HG03565 (cell line): ENCODE data around the gene GALNS.

ENCODE experiments used
- ATAC-seq: cut with Tn5 transposase; IDR thresholded peaks from one replicate; pipeline ENCODE4 v1.9.1; 2021; ENCODE audit warnings: mild to moderate bottlenecking, moderate library complexity; ENCODE audit not compliant: unreplicated experiment

Gene GALNS

DNA sequence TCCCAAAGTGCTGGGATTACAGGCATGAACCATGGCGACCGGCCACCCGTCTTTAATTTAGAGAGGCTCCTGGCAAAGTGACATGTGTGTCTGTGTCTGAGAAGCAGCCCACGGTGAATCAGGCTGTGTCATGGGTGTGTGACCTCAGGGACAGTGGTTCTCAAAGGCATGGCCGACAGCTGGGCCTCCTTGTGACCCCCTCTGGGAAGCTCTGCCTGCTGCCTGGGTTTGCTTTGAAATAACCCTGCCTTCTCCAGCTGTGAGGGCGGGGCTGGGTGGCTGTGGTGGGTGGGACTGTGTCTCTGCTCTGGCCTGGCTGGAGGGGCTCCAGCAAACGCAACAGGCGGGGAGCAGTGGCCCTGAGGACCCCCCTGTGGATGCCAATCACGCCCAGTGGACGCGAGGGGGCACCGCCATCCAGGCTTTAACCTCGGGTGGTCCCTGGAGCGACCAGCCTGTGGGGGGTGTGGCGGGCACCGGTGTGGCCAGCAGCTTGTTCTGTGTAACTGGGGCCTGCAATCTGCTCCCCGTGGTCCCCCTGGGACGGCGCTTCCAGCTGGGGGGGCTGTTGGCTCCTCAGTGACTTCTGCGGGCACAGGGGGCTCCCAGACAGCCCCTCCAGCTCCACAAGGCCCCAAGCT, 36.2 kb downstream of the GALNS start:
- ATAC-seq = no peak

DNA sequence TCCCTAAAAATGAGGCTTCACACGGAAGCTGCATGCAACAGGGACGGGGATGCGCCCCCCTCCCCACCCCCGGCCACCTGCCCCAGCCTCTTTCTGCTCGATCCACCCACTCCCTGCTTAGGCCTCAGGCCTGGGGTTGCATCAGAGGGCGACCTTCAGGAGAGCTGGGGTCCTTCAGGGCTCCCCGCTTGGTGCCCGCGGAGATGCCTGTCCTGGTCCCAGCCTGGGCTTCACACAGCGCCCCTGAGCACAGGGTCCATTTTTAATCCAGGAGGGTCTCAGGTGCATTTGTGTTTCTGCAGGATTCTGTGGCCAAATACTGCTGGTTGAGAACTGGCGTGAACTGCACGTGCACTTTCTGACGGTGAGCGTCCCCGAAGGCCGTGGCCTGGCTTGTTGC, 37.6 kb downstream of the GALNS start:
- no peak for ATAC-seq

DNA sequence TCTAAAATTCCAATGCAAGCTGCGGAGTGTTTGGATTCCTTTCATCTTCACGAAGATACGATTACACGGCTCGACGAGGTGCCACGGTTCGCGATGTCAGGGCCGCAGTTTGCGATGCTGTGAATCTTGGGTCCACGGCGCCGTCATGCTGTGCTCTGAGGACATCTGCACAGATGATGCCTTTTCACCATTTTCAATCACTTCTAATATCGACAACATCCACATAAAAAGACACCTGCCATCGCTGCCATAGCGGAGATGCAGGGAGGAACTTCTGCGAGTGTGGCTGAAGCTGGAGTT, 38.2 kb downstream of the GALNS start:
- ATAC-seq = no peak

DNA sequence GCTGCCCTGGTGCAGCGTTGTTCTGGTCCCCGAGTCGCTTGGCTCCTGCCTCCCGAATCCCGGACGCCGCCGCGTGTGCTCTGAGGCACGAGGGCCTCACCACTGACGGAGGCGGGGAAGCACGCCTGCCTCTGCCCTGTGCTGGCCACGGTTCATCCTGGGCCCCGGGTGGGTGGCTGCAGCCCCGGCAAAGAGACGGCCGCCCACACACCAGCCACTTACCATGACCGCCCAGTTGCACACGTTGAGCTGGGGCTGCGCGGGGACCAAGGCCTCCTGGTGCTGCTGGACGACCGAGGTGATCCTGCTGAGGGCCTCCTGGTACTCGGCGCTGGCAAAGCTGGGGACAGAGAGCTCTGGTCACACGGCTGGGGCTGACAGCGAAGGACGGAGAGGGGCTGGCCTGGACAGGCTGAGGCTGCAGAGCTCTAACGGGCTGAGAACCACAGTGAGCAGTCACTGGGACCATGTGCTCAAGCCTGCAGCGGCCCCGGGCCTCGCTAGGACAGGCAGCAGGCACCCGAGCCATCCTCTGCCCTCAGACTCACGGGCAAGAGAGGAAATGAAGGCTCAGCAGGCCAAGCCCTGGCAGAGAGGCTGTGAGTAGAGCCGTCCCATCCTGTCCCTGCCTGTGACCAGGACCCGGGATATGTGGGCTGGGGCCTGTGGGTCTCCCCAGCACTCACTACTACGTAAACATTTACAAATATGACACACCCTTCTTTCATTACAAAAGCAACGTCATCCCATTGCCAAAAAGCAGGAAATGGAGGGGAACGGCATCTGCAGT, 38.8 kb downstream of the GALNS start:
- no peak for ATAC-seq

DNA sequence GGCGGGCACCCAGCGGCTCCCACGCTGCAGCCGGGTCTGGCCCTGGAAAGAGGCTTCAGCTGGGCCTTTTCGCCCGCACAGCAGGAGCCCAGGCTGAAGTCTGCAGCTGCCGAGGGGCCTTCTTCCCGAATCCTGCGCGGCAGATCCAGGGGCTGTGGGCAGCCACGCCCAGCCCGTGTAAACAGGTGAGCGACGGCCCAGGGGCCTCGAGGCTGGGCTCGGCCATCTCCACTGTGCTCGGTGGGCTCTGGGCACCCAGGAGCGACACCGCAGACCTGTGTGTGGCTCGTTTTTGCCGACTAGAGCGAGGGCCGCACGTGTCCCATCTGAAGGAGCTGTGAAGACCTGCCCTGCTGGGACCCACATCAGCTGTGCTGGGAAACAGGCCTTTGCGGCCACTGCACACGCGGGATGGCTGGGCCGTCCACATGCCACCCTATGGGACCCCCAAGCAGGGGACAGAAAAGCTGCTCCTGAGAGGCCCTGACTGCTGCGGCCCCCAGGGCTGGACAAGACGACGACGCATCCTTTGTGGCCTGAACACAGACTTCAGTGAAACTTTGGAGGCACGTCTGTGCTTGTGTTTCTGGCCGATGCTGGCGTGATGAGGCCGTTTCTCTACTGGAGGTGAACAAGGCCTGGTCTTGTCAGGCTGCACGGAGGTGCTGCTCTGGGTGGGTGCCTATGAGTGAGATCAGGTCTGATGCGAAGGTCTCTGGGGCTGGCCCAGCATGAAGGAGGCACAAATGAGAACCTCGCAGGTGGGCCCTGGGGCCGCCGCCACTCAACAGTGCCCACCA, 39.8 kb downstream of the GALNS start:
- no peak for ATAC-seq

DNA sequence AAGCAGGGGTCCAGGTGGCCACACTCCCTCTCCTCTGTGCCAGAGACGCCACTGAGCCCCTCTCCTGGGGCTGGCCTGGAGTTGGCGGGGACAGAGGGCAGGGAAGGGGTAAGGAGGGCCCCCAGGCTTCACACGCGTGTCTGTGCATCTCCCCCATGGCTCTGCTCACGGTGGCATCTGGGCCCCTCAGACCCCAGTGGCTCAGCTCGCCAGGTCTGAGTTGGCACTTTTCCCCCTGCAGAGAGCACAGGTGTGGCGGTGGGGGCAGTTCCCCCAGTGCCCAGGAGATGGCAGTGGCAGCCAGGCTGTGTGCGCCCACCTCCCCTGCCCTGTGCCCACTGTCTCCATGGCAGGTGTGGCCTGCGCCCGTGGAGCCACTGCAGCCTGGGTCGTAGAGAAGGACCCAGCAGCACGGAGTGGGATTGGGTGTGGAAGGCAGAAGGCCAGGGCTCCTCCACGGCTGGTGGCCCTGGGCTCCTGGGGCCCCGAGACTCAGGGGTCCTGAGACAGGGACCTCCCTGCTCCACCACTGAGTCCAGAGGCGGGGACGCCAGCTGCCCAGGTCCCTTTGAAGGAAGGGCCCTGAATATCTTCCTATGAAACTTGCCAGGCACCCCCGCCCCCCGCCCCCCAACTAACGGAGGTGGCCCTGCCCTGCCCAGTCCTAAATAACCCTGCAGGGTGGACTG, 40.7 kb downstream of the GALNS start:
- ATAC-seq = no peak

DNA sequence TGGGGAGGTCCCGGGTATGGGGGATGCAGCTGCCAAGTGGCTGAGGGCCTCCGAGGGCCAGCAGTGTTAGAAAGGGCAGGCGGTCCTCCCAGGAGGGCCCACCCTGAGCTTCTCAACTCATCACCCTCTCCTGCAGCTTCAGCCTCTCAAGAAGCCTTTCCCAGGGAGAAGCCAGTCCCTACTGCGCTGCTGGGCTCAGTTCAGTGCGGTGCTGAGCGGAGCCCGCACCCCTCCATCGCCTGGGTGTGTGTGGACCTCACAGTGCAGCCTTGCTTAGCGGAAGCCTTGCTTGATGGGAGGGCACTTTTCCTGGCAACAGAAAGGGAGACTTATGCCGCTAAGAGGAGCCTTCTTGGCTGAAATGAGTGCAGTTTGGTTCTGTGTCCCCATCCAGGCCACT, 41.5 kb downstream of the GALNS start:
- no peak for ATAC-seq

DNA sequence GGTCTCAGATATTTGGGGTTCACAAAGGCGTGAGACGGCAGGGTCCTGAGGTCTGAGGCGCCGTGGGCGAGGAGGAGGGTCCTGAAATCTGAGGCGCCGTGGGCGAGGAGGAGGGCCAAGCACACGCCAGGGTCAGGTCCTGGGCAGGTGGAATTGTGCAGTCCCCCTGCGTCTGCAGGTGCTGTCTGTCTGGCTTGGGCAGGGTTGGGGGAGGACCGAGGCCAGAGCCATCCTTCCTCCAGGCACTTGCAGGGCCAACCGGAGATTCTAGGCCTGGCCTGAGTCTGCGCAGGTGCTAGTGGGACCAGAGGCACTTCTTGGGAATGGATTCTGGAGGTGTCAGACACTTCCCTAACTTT, 42.6 kb downstream of the GALNS start:
- ATAC-seq = no peak

DNA sequence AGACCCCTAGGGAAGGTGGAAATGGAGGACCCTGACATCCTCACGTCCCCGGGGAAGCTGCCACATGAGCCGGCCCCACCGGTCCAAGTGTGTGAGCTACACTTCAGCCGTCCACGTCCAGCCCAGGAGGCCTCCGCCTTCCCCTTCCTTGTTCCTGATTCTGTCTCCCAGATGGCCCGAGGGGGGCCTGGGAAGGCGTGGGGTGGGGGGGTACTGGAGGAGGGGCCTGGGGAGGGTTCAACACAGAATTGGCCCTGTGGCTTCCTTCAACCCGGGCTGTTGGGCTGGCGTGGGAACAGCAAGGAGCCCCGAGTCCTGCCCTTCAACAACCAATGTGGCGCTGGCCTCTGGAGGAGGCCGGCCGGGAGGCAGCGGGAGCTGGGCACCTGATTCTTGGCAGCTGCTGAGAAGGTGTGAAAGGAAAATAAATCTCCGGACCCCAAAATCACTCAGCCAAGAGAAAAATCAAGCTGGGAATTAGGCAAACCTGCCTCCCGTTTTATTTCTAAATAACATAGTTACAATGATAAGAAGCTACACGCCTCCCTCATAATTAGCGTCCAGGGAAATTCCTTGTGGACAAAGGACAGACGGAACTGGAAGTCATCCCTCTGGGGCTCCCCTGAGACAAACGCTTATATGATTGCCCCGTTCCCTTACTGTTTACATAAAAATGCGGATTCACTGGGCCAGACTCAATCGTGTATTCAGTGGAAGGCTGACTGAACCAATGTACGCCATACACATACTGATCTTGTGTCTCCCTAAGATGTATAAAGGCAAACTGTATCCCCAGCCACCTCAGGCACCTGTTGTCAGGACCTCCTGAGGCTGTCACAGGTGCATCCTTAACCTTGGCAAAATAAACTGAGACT, 43.2 kb downstream of the GALNS start:
- no peak for ATAC-seq

DNA sequence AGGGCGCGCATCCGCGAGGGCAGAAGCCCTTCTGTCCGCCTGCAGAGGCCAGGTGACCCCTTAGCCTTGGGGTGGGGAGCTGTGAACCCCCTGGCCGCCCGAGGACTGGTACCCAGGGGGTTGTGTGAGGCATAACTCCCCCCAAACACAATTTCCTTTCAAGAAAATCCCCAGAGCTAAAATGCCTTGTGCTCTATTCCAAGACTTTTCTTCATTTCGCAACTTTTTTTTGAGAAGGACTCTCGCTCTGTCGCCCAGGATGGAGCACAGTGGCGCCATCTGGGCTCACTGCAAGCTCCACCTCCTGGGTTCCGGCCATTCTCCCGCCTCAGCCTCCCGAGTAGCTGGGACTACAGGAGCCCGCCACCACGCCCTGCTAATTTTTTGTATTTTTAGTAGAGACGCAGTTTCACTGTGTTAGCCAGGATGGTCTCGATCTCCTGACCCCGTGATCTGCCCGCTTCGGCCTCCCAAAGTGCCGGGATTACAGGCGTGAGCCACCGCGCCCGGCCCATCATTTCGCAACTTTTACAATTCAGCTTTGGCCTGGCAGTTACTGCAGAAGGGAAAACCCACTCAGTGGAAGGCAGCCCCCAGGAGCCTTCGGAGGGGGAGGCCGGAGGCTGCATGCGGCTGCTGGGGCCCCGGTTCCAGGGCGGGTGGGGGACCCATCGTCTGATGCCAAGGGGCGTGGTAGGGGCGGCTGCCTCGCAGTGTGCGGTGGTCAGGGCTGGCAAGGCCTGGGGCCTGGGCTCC, 44.1 kb downstream of the GALNS start:
- ATAC-seq = no peak

DNA sequence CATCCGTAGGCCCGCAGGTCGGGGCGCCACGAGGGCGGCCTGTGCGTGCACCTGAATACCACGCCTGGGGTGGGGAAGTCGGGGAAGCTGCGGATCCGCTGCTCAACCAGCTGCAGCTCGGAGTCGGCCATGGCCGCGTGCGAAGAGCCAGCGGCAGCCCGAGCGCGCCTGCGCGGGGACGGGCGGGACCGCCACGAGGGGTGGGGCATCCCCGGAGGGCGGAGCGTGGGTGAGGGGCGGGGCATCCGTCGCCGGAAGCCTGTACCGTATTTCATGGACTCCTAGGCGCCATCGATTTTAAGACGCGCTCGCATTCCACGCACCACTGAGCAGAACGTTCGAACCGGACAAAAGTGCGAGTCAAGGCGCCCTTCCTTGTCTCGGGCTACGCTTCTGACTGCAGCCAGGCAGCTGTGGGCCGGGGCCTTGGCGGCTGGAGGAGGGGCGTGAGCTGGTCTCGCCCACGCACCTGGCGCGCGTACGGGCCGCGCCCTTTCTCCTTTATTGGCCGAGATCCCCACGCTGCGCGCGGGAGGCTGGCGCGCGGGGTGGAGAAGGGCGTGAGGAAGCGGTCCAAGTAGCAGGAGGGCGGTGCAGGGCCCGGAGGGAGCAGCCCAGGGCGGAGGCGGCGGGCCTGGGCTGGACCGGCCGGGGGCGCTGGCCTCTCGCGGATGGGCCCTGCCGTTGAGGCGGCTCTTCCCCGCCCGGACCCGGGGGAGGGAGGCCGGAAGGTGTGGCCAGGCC, 44.8 kb downstream of the GALNS start, which contains the start of gene APRT:
TSS of gene APRT (minus strand) at position 160 of the 744 bp plus-strand sequence. CDS start at position 131, 29 bp downstream.
- peak; percentile 53 for ATAC-seq

DNA sequence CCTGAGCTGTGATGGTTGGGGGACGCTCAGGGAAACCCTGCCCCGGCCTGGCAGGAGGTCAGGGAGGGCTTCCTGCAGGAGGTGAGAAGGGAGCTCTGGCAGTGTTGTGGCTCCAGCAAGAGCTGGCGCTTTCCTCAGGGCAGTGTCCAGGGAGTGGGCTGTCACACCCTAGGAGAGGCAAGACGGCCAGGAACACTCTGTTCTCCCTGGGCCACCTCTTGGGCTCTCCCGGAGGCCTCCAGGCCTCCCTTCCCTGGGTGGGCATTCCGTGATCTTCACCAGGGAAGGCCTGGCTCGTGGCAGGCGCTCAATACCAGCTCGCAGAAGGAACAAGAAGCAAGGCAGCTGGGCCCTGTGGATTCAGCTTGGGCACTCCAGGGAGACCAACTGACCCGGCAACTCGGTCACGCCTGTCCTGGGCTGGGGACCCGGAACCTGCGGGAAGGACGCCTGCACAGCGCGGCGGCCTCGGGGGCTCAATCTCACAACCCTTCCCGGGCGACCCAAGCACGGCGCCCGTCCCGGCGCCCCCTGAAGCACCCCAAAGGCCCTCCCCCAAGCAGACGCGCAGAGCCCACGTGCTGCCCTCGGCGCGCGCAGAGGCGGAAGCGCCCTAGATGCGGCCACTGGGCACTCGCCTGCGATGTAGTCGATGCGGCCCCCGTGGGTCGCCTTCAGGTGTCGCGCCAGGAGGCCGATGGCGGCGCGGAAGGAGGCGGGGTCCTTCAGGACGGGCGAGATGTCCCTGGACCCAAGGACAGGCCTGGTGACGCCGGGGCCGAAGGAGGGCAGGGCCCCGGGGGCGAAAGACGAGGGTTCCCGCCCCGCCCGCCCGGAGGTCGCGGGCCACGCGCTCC, 45.6 kb downstream of the GALNS start:
- ATAC-seq = peak; percentile 34

DNA sequence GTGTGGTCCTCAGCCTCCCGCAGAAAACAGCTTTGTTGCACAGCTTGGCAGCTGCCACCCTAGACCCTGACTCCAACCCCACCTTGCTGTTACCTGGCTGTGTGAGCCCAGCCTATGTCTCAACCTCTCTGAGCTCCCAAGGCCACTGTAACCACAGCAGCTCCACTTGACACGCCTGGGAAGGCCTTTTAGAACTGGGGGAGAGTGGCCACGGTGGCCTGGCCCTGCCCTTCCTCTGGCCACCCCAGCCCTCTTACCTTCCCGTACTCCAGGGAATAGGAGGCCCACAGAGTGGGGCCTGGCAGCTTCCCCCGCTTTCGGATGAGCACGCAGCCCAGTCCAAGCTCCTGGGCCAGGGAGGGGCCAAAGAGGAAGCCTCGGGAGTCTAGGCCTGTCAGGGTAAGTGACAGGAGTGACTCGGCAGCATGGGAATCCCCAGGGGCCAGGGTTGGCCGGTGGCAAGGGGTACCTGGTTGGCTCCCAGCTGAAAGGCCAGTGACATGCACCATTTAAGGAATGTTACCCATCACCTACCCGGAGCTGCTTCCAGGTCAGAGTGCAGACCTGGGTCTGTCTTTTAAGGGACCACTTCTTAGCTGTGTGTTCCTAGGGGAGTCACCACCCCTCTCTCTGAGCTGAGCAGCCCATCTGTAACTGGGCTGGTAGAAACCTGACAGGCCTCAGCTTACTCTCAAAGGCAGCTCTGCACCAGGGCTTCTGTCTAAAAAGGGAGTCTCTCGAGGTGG, 46.4 kb downstream of the GALNS start:
- ATAC-seq = no peak

DNA sequence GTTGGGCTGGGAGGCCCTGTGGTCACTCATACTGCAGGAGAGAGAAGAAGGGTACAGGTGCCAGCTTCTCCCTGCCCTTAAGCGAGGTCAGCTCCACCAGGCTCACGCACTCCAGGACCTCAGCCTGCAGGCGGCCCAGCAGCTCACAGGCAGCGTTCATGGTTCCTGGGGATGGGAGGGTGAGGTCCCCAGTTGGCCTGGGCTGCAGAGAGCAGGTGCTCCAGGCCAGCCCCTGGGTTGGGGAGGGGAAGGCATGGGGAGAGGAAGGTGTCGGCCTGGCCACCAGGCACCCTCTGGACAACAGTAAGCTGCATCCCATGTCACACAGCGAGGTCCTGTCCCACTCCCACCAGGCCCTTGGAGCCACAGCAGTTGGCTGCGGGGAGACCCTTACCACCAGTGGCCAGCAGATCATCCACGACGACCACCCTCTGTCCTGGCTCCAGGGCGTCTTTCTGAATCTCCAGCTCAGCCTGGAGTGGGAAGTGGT, 47.0 kb downstream of the GALNS start:
- ATAC-seq = no peak

DNA sequence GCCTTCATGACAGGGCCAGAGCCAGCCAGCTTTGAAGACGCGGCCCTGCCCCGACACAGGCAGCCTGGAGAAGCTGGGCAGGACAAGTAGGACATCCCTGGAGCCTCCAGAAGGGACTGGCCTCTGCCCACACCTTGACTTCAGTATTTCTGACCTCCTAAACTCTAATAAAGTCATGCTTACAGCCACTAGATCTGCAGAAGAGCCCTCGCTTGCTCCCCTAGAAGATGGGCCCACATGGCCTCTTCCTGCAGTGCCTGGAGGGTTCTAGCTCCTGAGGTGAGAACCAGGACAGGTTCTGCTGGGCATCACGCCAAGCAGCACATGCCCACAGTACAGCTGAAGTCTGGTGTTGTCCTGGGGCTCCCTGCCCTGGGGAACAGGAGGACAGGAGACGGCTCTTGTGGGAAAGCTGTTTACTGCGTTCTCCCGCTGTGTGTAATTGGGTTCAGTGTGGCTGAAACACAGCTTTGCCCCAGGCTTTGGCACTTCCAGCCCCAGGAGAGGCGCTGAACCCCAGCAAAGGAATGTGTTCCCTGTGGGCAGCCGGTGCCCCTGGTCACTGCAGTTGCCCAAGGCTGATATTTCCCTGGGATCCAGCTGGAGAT, 47.6 kb downstream of the GALNS start:
- ATAC-seq = no peak

DNA sequence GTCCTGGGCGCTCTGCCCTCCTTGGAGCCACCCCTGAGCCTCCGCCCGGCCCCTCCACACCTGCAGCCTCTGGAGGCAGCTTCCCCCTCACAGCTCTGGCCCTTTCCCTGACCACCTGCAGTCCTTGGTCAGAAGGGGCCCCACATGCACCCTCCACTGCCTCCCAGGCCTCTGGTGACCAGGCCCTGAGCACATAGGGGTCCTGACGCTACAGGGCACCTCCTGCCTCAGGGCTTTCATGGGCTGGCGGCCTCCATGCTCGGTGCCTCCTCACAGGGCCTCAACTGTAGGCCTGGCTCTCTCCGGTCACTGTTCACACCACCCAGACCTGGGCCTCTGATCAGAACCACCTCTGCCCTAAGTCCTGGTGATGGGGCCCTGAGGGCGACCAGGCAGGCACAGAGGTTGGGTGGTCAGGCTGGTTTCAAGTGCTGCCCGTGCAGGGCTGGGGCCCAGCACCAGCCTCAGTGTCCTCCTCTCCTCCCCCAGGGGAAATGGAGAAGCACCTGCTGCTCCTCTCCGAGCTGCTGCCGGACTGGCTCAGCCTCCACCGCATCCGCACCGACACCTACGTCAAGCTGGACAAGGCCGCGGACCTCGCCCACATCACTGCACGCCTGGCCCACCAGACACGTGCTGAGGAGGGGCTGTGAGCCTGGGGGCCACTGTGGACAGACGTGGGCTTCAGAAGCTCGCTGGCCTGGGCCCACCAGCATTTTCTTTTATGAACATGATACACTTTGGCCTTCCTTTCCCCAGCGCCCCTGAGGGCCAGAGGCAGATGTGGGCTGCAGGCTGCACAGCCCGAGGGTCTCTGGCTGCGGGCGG, 48.9 kb downstream of the GALNS start:
- no peak for ATAC-seq
